SKM-1 (cell line): ENCODE results near the gene SLC17A4.
"Not testable (repeated sequence)": the region's sequence is repeated elsewhere in the genome, so short reads cannot be mapped to it uniquely, and the experiment has no call there.

Experiments used
- DNase-seq: peaks from one replicate; lab custom pipeline; 2025; ENCODE audit not compliant: unreplicated experiment; lab: John Stamatoyannopoulos, UW

SLC17A4 gene

GRCh38 chr6:25754535-25754934 lies at the start of gene SLC17A4:
SLC17A4 (plus strand) TSS chr6:25754742; CDS start chr6:25761963, 7,221 bp downstream.
- DNase-seq: no peak

- DNase-seq: no peak
Measured at GRCh38 chr6:25706314-25707014, 48.1 kb upstream of the SLC17A4 start.

- DNase-seq: no peak
Measured at GRCh38 chr6:25709761-25710160, 44.8 kb upstream of the SLC17A4 start.

GRCh38 chr6:25710287-25710686 lies 44.3 kb upstream of the SLC17A4 start:
- no peak for DNase-seq

- no peak for DNase-seq
Measured at GRCh38 chr6:25713824-25714223, 40.7 kb upstream of the SLC17A4 start.

- no peak for DNase-seq
Measured at GRCh38 chr6:25714765-25715164, 39.8 kb upstream of the SLC17A4 start.

- DNase-seq: no peak
Measured at GRCh38 chr6:25715794-25716193, 38.7 kb upstream of the SLC17A4 start.

- DNase-seq: peak; percentile 12
Measured at GRCh38 chr6:25717866-25718740, 36.4 kb upstream of the SLC17A4 start.

GRCh38 chr6:25726122-25726911 lies 28.2 kb upstream of the SLC17A4 start:
- DNase-seq: no peak

- no peak for DNase-seq
Measured at GRCh38 chr6:25727028-25727427, 27.5 kb upstream of the SLC17A4 start.

- no peak for DNase-seq
Measured at GRCh38 chr6:25730907-25731306, 23.6 kb upstream of the SLC17A4 start.

- no peak for DNase-seq
Measured at GRCh38 chr6:25731721-25732120, 22.8 kb upstream of the SLC17A4 start.

- no peak for DNase-seq
Measured at GRCh38 chr6:25732468-25733198, 21.9 kb upstream of the SLC17A4 start.

GRCh38 chr6:25735261-25735660 lies 19.3 kb upstream of the SLC17A4 start:
- DNase-seq: no peak

- no peak for DNase-seq
Measured at GRCh38 chr6:25743868-25744267, 10.7 kb upstream of the SLC17A4 start.

GRCh38 chr6:25745836-25746235 lies 8.7 kb upstream of the SLC17A4 start:
- DNase-seq: no peak

- DNase-seq: no peak
Measured at GRCh38 chr6:25746968-25747367, 7.6 kb upstream of the SLC17A4 start.

- DNase-seq: no peak
Measured at GRCh38 chr6:25747477-25747876, 7.1 kb upstream of the SLC17A4 start.

GRCh38 chr6:25748049-25748448 lies 6.5 kb upstream of the SLC17A4 start:
- no peak for DNase-seq

GRCh38 chr6:25748601-25749517 lies 5.7 kb upstream of the SLC17A4 start:
- DNase-seq: not testable (repeated sequence)
